Measurements from ENCODE around the gene KRTAP5-1.

KRTAP5-1 gene

GRCh38 chr11:1557051-1557884 is 27.8 kb downstream of the KRTAP5-1 start:
- no peak for DNase-seq (ENCODE audit: low spot score in 2 of 2)
- no peak overlapping the region for H3K4me3 Mint-ChIP-seq
- H3K27ac Mint-ChIP-seq, result no peak overlapping the region
- H3K4me1 Mint-ChIP-seq, result peaks cover 9% of the 10 kb centered on the region
- H3K36me3 Mint-ChIP-seq, result peaks cover 6% of the 10 kb centered on the region
- no peak for ATAC-seq (ENCODE audit: low read depth)
- H3K9me3 Mint-ChIP-seq, result no peaks in the 10 kb centered on the region
- peaks cover 10% of the 10 kb centered on the region for H3K27me3 Mint-ChIP-seq

- no peak for ATAC-seq (ENCODE audit: low read depth)
- no peak for DNase-seq (ENCODE audit: low spot score in 2 of 2)
- Mint-ChIP-seq H3K27me3 (peaks cover 15% of the 10 kb centered on the region), H3K4me1 (peaks cover 9% of the 10 kb centered on the region), H3K27ac (no peak overlapping the region), H3K36me3 (peaks cover 3% of the 10 kb centered on the region), H3K9me3 (no peaks in the 10 kb centered on the region), H3K4me3 (no peak overlapping the region)
These were observed 28.7 kb downstream of the KRTAP5-1 start for GRCh38 chr11:1556278-1556902.

- H3K9me3 Mint-ChIP-seq, result no peaks in the 10 kb centered on the region
These were observed 29.4 kb downstream of the KRTAP5-1 start for GRCh38 chr11:1555713-1556153.

GRCh38 chr11:1554981-1555712 is 29.9 kb downstream of the KRTAP5-1 start:
- no peak overlapping the region for H3K4me3 Mint-ChIP-seq
- no peak for ATAC-seq (ENCODE audit: low read depth)
- peak overlapping the region; percentile 81 for H3K27ac Mint-ChIP-seq
- H3K9me3 Mint-ChIP-seq, result no peaks in the 10 kb centered on the region
- DNase-seq (ENCODE audit: low spot score in 2 of 2), result peak in 1 of 2 donors; percentile 23
- H3K36me3 Mint-ChIP-seq, result peaks cover 3% of the 10 kb centered on the region
- H3K27me3 Mint-ChIP-seq, result peaks cover 18% of the 10 kb centered on the region
- peaks cover 9% of the 10 kb centered on the region for H3K4me1 Mint-ChIP-seq

More at GRCh38 chr11:1555713-1556153, 29.4 kb downstream of the KRTAP5-1 start:
- Mint-ChIP-seq H3K27ac (peak overlapping the region; percentile 81), H3K27me3 (peaks cover 15% of the 10 kb centered on the region), H3K4me3 (no peak overlapping the region), H3K4me1 (peaks cover 9% of the 10 kb centered on the region), H3K36me3 (peaks cover 3% of the 10 kb centered on the region)
- no peak for ATAC-seq (ENCODE audit: low read depth)
- no peak for DNase-seq (ENCODE audit: low spot score in 2 of 2)

GRCh38 chr11:1553808-1554594 is 31.1 kb downstream of the KRTAP5-1 start:
- Mint-ChIP-seq H3K9me3 (no peaks in the 10 kb centered on the region), H3K4me1 (peaks cover 4% of the 10 kb centered on the region), H3K4me3 (no peak overlapping the region), H3K36me3 (peaks cover 3% of the 10 kb centered on the region), H3K27ac (no peak overlapping the region), H3K27me3 (peaks cover 21% of the 10 kb centered on the region)
- no peak for DNase-seq (ENCODE audit: low spot score in 2 of 2)
- ATAC-seq (ENCODE audit: low read depth), result no peak

GRCh38 chr11:1549338-1550330 is 35.4 kb downstream of the KRTAP5-1 start:
- no peak for ATAC-seq (ENCODE audit: low read depth)
- Mint-ChIP-seq H3K36me3 (no peaks in the 10 kb centered on the region), H3K27me3 (peaks cover 18% of the 10 kb centered on the region), H3K9me3 (no peaks in the 10 kb centered on the region), H3K4me3 (peak overlapping the region; percentile 72), H3K27ac (no peak overlapping the region), H3K4me1 (peaks cover 11% of the 10 kb centered on the region)
- no peak for DNase-seq (ENCODE audit: low spot score in 2 of 2)

- Mint-ChIP-seq H3K9me3 (no peaks in the 10 kb centered on the region), H3K36me3 (no peaks in the 10 kb centered on the region), H3K4me1 (peaks cover 11% of the 10 kb centered on the region), H3K27me3 (peaks cover 17% of the 10 kb centered on the region), H3K27ac (no peak overlapping the region), H3K4me3 (peak overlapping the region; percentile 72)
- peak; percentile 18 for ATAC-seq (ENCODE audit: low read depth)
- DNase-seq (ENCODE audit: low spot score in 2 of 2), result no peak
These were observed 36.6 kb downstream of the KRTAP5-1 start for GRCh38 chr11:1548221-1549070.

GRCh38 chr11:1547467-1548098 is 37.5 kb downstream of the KRTAP5-1 start:
- Mint-ChIP-seq H3K9me3 (no peaks in the 10 kb centered on the region), H3K27me3 (peaks cover 16% of the 10 kb centered on the region), H3K4me1 (peaks cover 11% of the 10 kb centered on the region), H3K27ac (no peak overlapping the region), H3K36me3 (no peaks in the 10 kb centered on the region), H3K4me3 (peak overlapping the region; percentile 66)
- ATAC-seq (ENCODE audit: low read depth) (peak; percentile 14), DNase-seq (ENCODE audit: low spot score in 2 of 2) (no peak)

- no peaks in the 10 kb centered on the region for H3K36me3 Mint-ChIP-seq
- DNase-seq (ENCODE audit: low spot score in 2 of 2) (peak in 1 of 2 donors; percentile 60), ATAC-seq (ENCODE audit: low read depth) (peak; percentile 76)
- peaks cover 13% of the 10 kb centered on the region for H3K27me3 Mint-ChIP-seq
- no peaks in the 10 kb centered on the region for H3K9me3 Mint-ChIP-seq
- no peak overlapping the region for H3K27ac Mint-ChIP-seq
- peak overlapping the region; percentile 73 for H3K4me3 Mint-ChIP-seq
- peaks cover 11% of the 10 kb centered on the region for H3K4me1 Mint-ChIP-seq
These were observed 38.3 kb downstream of the KRTAP5-1 start for GRCh38 chr11:1546536-1547466.

GRCh38 chr11:1546077-1546535 is 39.0 kb downstream of the KRTAP5-1 start:
- Mint-ChIP-seq H3K9me3 (no peaks in the 10 kb centered on the region), H3K4me1 (peaks cover 11% of the 10 kb centered on the region), H3K36me3 (no peaks in the 10 kb centered on the region), H3K27me3 (peaks cover 15% of the 10 kb centered on the region), H3K27ac (no peak overlapping the region), H3K4me3 (peak overlapping the region; percentile 73)
- DNase-seq (ENCODE audit: low spot score in 2 of 2), result no peak
- ATAC-seq (ENCODE audit: low read depth), result no peak

GRCh38 chr11:1545432-1545831 is 39.7 kb downstream of the KRTAP5-1 start:
- H3K9me3 Mint-ChIP-seq, result no peaks in the 10 kb centered on the region
- H3K4me3 Mint-ChIP-seq, result no peak overlapping the region
- no peak for ATAC-seq (ENCODE audit: low read depth)
- H3K27me3 Mint-ChIP-seq, result peaks cover 14% of the 10 kb centered on the region
- peaks cover 11% of the 10 kb centered on the region for H3K4me1 Mint-ChIP-seq
- DNase-seq (ENCODE audit: low spot score in 2 of 2), result no peak
- H3K27ac Mint-ChIP-seq, result no peak overlapping the region
- no peaks in the 10 kb centered on the region for H3K36me3 Mint-ChIP-seq
